A549 (cell line): ENCODE results near the gene TBX10. TPM values are rescaled to one million over a fixed set of nuclear protein-coding genes. Genes with fewer than 3 reads are reported as not detected.

Experiments
- ATAC-seq, 2 experiments: fragments of 200-7000 bp in 1 of 2; fragments of >200 bp in 1 of 2; cut with Nextera tagmentation in 1 of 2; cut with Tn5 transposase in 1 of 2; 3 replicates each; pipeline versions ENCODE4 v1.8.0 to v1.9.1; 2018 to 2020; ENCODE audit warnings: mild to moderate bottlenecking in 1 of 2, moderate library complexity in 1 of 2
- CTCF ChIA-PET: fragments of 300-600 bp; sonication (Branson Sonifier 250); formaldehyde crosslinking; extraction: SDS; loops from one replicate; lab custom pipeline; 2021; ENCODE audit warnings: antibody characterized with exemption, inconsistent platforms; lab: Yijun Ruan, JAX
- POLR2A ChIA-PET: fragments of 350-600 bp; formaldehyde crosslinking; extraction: SDS; loops from one replicate; lab custom pipeline; 2021; ENCODE audit warnings: antibody characterized with exemption, inconsistent platforms; lab: Yijun Ruan, JAX
- DNase-seq, 2 experiments: peaks; one replicate each; pipeline versions ENCODE4 v3.0.0 to v3.0.0-alpha.2; 2011 to 2016; ENCODE audit warnings: low read depth in 1 of 2, low spot score in 1 of 2
- FAIRE-seq: peaks from 2 replicates; lab custom pipeline; 2011; peaks lifted over from hg19 to GRCh38; lab: Jason Lieb, UNC
- H3K27ac ChIP-seq, 2 experiments: fragments of >200 bp; sonication (Bioruptor Twin); formaldehyde crosslinking; 3 replicates each; pipeline ENCODE4 v1.5.1; 2016 to 2017
- H3K4me1 ChIP-seq: fragments of >200 bp; sonication (Bioruptor Twin); formaldehyde crosslinking; 3 replicates; pipeline ENCODE4 v1.6.1; 2016
- H3K4me2 ChIP-seq: fragments of >200 bp; sonication (Bioruptor Twin); formaldehyde crosslinking; 3 replicates; pipeline ENCODE4 v1.6.1; 2016
- H3K4me3 ChIP-seq: fragments of >200 bp; sonication (Bioruptor Twin); formaldehyde crosslinking; 3 replicates; pipeline ENCODE4 v1.5.1; 2016
- H3K9me3 ChIP-seq: fragments of >200 bp; sonication (Bioruptor Twin); formaldehyde crosslinking; 3 replicates; pipeline ENCODE4 v1.6.1; 2016
- CBX2 ChIP-seq: fragments of 200-600 bp; sonication (generic); IDR thresholded peaks from 2 replicates; pipeline ENCODE4 v1.6.1; 2016; ENCODE audit warnings: low read depth, mild to moderate bottlenecking, borderline replicate concordance
- CHD2 ChIP-seq: fragments of 150-350 bp; IDR thresholded peaks from 2 replicates; pipeline ENCODE4 v1.6.1; 2014; ENCODE audit warnings: low read length; ENCODE audit not compliant: partially characterized antibody
- CTCF ChIP-seq: fragments of >200 bp; sonication (Bioruptor Twin); formaldehyde crosslinking; IDR thresholded peaks from 3 replicates; pipeline ENCODE4 v1.5.1; 2016
- E2F6 ChIP-seq: IDR thresholded peaks from 2 replicates; pipeline ENCODE4 v1.6.1; 2012; ENCODE audit warnings: low read depth, borderline replicate concordance
- ELK1 ChIP-seq: fragments of 150-350 bp; IDR thresholded peaks from 2 replicates; pipeline ENCODE4 v1.6.1; 2014; ENCODE audit warnings: low read depth, mild to moderate bottlenecking, low read length
- FOSB ChIP-seq: fragments of 250-450 bp; sonication (Bioruptor Pico); IDR thresholded peaks from 2 replicates; pipeline ENCODE4 v1.5.0; 2020; ENCODE audit warnings: mild to moderate bottlenecking, moderate library complexity
- FOXS1 ChIP-seq: fragments of 250-450 bp; sonication (Bioruptor Pico); IDR thresholded peaks from 2 replicates; pipeline ENCODE4 v1.5.0; 2020; ENCODE audit warnings: mild to moderate bottlenecking, moderate library complexity
- GATA3 ChIP-seq: IDR thresholded peaks from 2 replicates; pipeline ENCODE4 v1.6.1; 2012; ENCODE audit warnings: borderline replicate concordance
- HMGXB4 ChIP-seq: fragments of 250-450 bp; sonication (Bioruptor Pico); IDR thresholded peaks from 2 replicates; pipeline ENCODE4 v1.5.0; 2021; ENCODE audit warnings: mild to moderate bottlenecking, moderate library complexity, borderline replicate concordance
- HOXB13 ChIP-seq: fragments of 250-450 bp; sonication (Bioruptor Pico); IDR thresholded peaks from 2 replicates; pipeline ENCODE4 v1.5.0; 2020; ENCODE audit warnings: low read depth, mild to moderate bottlenecking, moderate library complexity
- JUNB ChIP-seq: fragments of >200 bp; sonication (Bioruptor Twin); formaldehyde crosslinking; IDR thresholded peaks from 2 replicates; pipeline ENCODE4 v1.6.1; 2016
- MAZ ChIP-seq: fragments of 150-350 bp; IDR thresholded peaks from 2 replicates; pipeline ENCODE4 v1.6.1; 2014; ENCODE audit warnings: antibody characterized with exemption, low read depth, low read length, borderline replicate concordance
- NPAS2 ChIP-seq: fragments of 250-450 bp; sonication (Bioruptor Pico); IDR thresholded peaks from 2 replicates; pipeline ENCODE4 v1.8.0; 2022; ENCODE audit warnings: mild to moderate bottlenecking, moderate library complexity, borderline replicate concordance
- RAD21 ChIP-seq, 2 experiments: fragments of >200 bp in 1 of 2; sonication (Bioruptor Twin) in 1 of 2; formaldehyde crosslinking in 1 of 2; IDR thresholded peaks in 1 of 2; conservative IDR thresholded peaks in 1 of 2; 2 replicates in 1 of 2; 3 replicates in 1 of 2; pipeline ENCODE4 v1.6.1; 2012 to 2018; ENCODE audit warnings: inconsistent platforms in 1 of 2
- RARB ChIP-seq: fragments of 250-450 bp; sonication (Bioruptor Pico); IDR thresholded peaks from 2 replicates; pipeline ENCODE4 v1.8.0; 2021; ENCODE audit warnings: mild to moderate bottlenecking, moderate library complexity
- RCOR1 ChIP-seq: fragments of 150-350 bp; IDR thresholded peaks from 2 replicates; pipeline ENCODE4 v1.6.1; 2014; ENCODE audit warnings: antibody characterized with exemption, low read length, low read depth
- RNF2 ChIP-seq: fragments of 200-600 bp; sonication (generic); IDR thresholded peaks from 2 replicates; pipeline ENCODE4 v1.6.1; 2016; ENCODE audit warnings: low read depth, mild to moderate bottlenecking, antibody characterized with exemption, moderate library complexity, borderline replicate concordance
- SMC3 ChIP-seq: fragments of >200 bp; sonication (Bioruptor Twin); formaldehyde crosslinking; IDR thresholded peaks from 3 replicates; pipeline ENCODE4 v1.6.1; 2018; ENCODE audit warnings: inconsistent platforms
- SREBF2 ChIP-seq: fragments of 450-650 bp; IDR thresholded peaks from 2 replicates; pipeline ENCODE4 v1.6.1; 2014; ENCODE audit warnings: mild to moderate bottlenecking, moderate library complexity
- ZC3H11A ChIP-seq: fragments of 450-650 bp; IDR thresholded peaks from 2 replicates; pipeline ENCODE4 v1.6.1; 2014; ENCODE audit warnings: antibody characterized with exemption, mild to moderate bottlenecking
- ZFP36 ChIP-seq: fragments of 450-650 bp; IDR thresholded peaks from 2 replicates; pipeline ENCODE4 v1.6.1; 2014; ENCODE audit warnings: borderline replicate concordance; ENCODE audit not compliant: partially characterized antibody
- ZNF302 ChIP-seq: fragments of 250-450 bp; sonication (Bioruptor Pico); IDR thresholded peaks from 2 replicates; pipeline ENCODE4 v1.9.0; 2021; ENCODE audit warnings: inconsistent platforms, mild to moderate bottlenecking, moderate library complexity
- WGBS: methylation state at CpG from one replicate; pipeline ENCODE4 v1.1.6; 2017; ENCODE audit errors: missing lambda C conversion rate; 5-methylcytosine and 5-hydroxymethylcytosine counted together
- polyA plus RNA-seq, 4 experiments: library from polyadenylated mRNA; depleted of rRNA in 3 of 4; stranded (reverse); fragments of >200 nt; fragmentation: RNase III in 1 of 4; extraction: RNeasy Plus Mini Kit Qiagen cat#74134 plus additional on column Dnase treatment in 1 of 4; gene quantifications; 2 replicates in 3 of 4; 3 replicates in 1 of 4; pipeline ENCODE4 v1.2.3, GENCODE V29; 2011 to 2017

Gene TBX10
- polyA plus RNA-seq, 2 of the 4 experiments (the other 2 are of a cell fraction) = not detected

- Histone ChIP-seq H3K4me1 (no peaks in the 10 kb centered on the region), H3K27ac (no peak overlapping the region), H3K9me3 (peaks cover 3% of the 10 kb centered on the region), H3K4me3 (no peak overlapping the region), H3K4me2 (no peak overlapping the region)
- ChIA-PET CTCF (interaction anchor here (0.6 to 5.9 kb wide), 6 partner anchors 12 to 98 kb away, joined by 3 to 41 read pairs (median 4); partner anchors contain the start of gene TBX10), POLR2A (no interaction called here)
- DNase-seq (peak in 1 of 2 experiments; percentile 25), FAIRE-seq (no peak), ATAC-seq (peak; percentile 16 to 27; a peak in 4 of 6 replicates)
- 52% methylated on average over 12 of the region's 23 CpGs for whole genome bisulfite sequencing
- TF ChIP-seq ZFP36 (peak; percentile 14), RCOR1 (no peak)
- TF ChIP-seq, all 56 proteins: peak for 1
These were observed 31.0 kb upstream of the TBX10 start for GRCh38 chr11:67670316-67671210.

- no peak overlapping the region for H3K4me2 ChIP-seq
- no peak for ATAC-seq
- 38% methylated on average over 5 of the region's 5 CpGs for WGBS
- no peaks in the 10 kb centered on the region for H3K9me3 ChIP-seq
- no peaks in the 10 kb centered on the region for H3K4me1 ChIP-seq
- FAIRE-seq = no peak
- H3K4me3 ChIP-seq = no peak overlapping the region
- TF ChIP-seq NPAS2 = no peak
- TF ChIP-seq ELK1 = no peak
- no peak for TF ChIP-seq ZC3H11A
- TF ChIP-seq JUNB = no peak
- TF ChIP-seq CHD2 = no peak
- no peak for TF ChIP-seq SMC3
- no peak for TF ChIP-seq RCOR1
- no peak for TF ChIP-seq CTCF
- TF ChIP-seq FOSB (CRISPR knock-in tag) = no peak
- no peak for TF ChIP-seq CBX2
- TF ChIP-seq RNF2 = no peak
- no peak for TF ChIP-seq ZNF302 (CRISPR knock-in tag)
- no peak for TF ChIP-seq RARB (CRISPR knock-in tag)
- TF ChIP-seq HOXB13 (CRISPR knock-in tag) = no peak
- no peak for TF ChIP-seq FOXS1 (CRISPR knock-in tag)
- no peak for TF ChIP-seq GATA3
- ChIA-PET POLR2A (no interaction called here), CTCF (interaction anchor here (1.0 to 13.0 kb wide), 6 partner anchors 8 to 37 kb away, joined by 3 to 150 read pairs (median 4); partner anchors contain the start of genes ACY3 and NUDT8)
- no peak for DNase-seq
- no peak overlapping the region for H3K27ac ChIP-seq
These were observed 28.6 kb upstream of the TBX10 start for GRCh38 chr11:67668192-67668551.

GRCh38 chr11:67667490-67668191 is 28.1 kb upstream of the TBX10 start:
- no peak for DNase-seq
- no peak for ATAC-seq
- FAIRE-seq = no peak
- no peak for TF ChIP-seq SREBF2
- TF ChIP-seq ZFP36 = no peak
- no peak for TF ChIP-seq RAD21 (conservative IDR thresholded peaks at IDR 0.05 in 1 of 2, IDR thresholded peaks at IDR 0.05 in 1 of 2)
- no peak for TF ChIP-seq MAZ
- no peak for TF ChIP-seq E2F6
- no peak for TF ChIP-seq HMGXB4
- no peak for TF ChIP-seq ELK1
- WGBS = 77% methylated on average over 23 of the region's 26 CpGs
- ChIA-PET POLR2A (no interaction called here), CTCF (interaction anchor here (1.0 to 13.0 kb wide), 8 partner anchors 8 to 45 kb away, joined by 3 to 150 read pairs (median 4); partner anchors contain the start of genes ACY3 and NUDT8)
- Histone ChIP-seq H3K4me2 (no peak overlapping the region), H3K4me1 (no peaks in the 10 kb centered on the region), H3K9me3 (no peaks in the 10 kb centered on the region), H3K4me3 (no peak overlapping the region), H3K27ac (no peak overlapping the region)
